MG63 (cell line): ENCODE results near the gene CLCA2. TPM values are rescaled to one million over a fixed set of nuclear protein-coding genes. Genes with fewer than 3 reads are reported as not detected.
A peak's percentile ranks its signal among the peaks of the same experiment; 100 is the strongest.

Experiments
- DNase-seq: peaks from one replicate; pipeline ENCODE4 v3.0.0-alpha.2; 2020
- H3K27me3 ChIP-seq: fragments of 250-450 bp; sonication (Bioruptor Pico); 2 replicates; pipeline ENCODE4 v1.5.1; 2020; ENCODE audit warnings: mild to moderate bottlenecking, moderate library complexity
- H3K36me3 ChIP-seq: fragments of 250-450 bp; sonication (Bioruptor Pico); 2 replicates; pipeline ENCODE4 v1.5.1; 2020; ENCODE audit warnings: mild to moderate bottlenecking, moderate library complexity
- H3K4me3 ChIP-seq: fragments of 250-450 bp; sonication (Bioruptor Pico); 2 replicates; pipeline ENCODE4 v1.5.1; 2020; ENCODE audit warnings: mild to moderate bottlenecking, moderate library complexity
- H3K9me3 ChIP-seq: fragments of 250-450 bp; sonication (Bioruptor Pico); 2 replicates; pipeline ENCODE4 v1.5.1; 2020; ENCODE audit warnings: mild to moderate bottlenecking, moderate library complexity
- total RNA-seq: library from RNA; depleted of rRNA; stranded (reverse); fragments of >200 nt; shearing (Covaris generic); gene quantifications from 2 replicates; pipeline ENCODE4 v1.2.3, GENCODE V29; 2014; ENCODE audit warnings: low replicate concordance

The CLCA2 gene
- total RNA-seq, 1 experiment from 2014 or later = 0.20 TPM

- Histone ChIP-seq H3K27me3 (no peaks in the 10 kb centered on the region), H3K36me3 (no peaks in the 10 kb centered on the region), H3K4me3 (no peak overlapping the region), H3K9me3 (no peaks in the 10 kb centered on the region)
- no peak for DNase-seq
Observed at GRCh38 chr1:86455073-86455472, 31.1 kb downstream of the CLCA2 start.

GRCh38 chr1:86460998-86461397 lies 37.0 kb downstream of the CLCA2 start:
- no peaks in the 10 kb centered on the region for H3K36me3 ChIP-seq
- no peak for DNase-seq
- no peak overlapping the region for H3K4me3 ChIP-seq
- H3K27me3 ChIP-seq = no peaks in the 10 kb centered on the region
- no peaks in the 10 kb centered on the region for H3K9me3 ChIP-seq

GRCh38 chr1:86461482-86461881 lies 37.5 kb downstream of the CLCA2 start:
- Histone ChIP-seq H3K4me3 (no peak overlapping the region), H3K9me3 (no peaks in the 10 kb centered on the region), H3K36me3 (no peaks in the 10 kb centered on the region), H3K27me3 (no peaks in the 10 kb centered on the region)
- DNase-seq = no peak

- no peak overlapping the region for H3K4me3 ChIP-seq
Observed at GRCh38 chr1:86464819-86465218, 40.8 kb downstream of the CLCA2 start.

GRCh38 chr1:86466109-86466844 lies 42.3 kb downstream of the CLCA2 start:
- H3K36me3 ChIP-seq = no peaks in the 10 kb centered on the region
- H3K27me3 ChIP-seq = no peaks in the 10 kb centered on the region
- H3K4me3 ChIP-seq = no peak overlapping the region
- no peak for DNase-seq
- H3K9me3 ChIP-seq = no peaks in the 10 kb centered on the region

More at GRCh38 chr1:86464819-86465218, 40.8 kb downstream of the CLCA2 start:
- no peaks in the 10 kb centered on the region for H3K9me3 ChIP-seq
- no peaks in the 10 kb centered on the region for H3K27me3 ChIP-seq
- DNase-seq = no peak
- no peaks in the 10 kb centered on the region for H3K36me3 ChIP-seq

GRCh38 chr1:86466986-86467385 lies 43.0 kb downstream of the CLCA2 start:
- no peaks in the 10 kb centered on the region for H3K27me3 ChIP-seq
- H3K4me3 ChIP-seq = no peak overlapping the region
- DNase-seq = peak; percentile 5
- H3K9me3 ChIP-seq = no peaks in the 10 kb centered on the region
- no peaks in the 10 kb centered on the region for H3K36me3 ChIP-seq

GRCh38 chr1:86468501-86468977 lies 44.6 kb downstream of the CLCA2 start, which contains the start of gene CLCA1:
Gene CLCA1 (plus strand): TSS chr1:86468927. CDS start chr1:86468972, 45 bp downstream.
- DNase-seq = no peak
- H3K27me3 ChIP-seq = no peaks in the 10 kb centered on the region
- no peaks in the 10 kb centered on the region for H3K36me3 ChIP-seq
- H3K9me3 ChIP-seq = no peaks in the 10 kb centered on the region
- no peak within 1 kb of the TSS for H3K4me3 ChIP-seq

- DNase-seq = no peak
- H3K9me3 ChIP-seq = no peaks in the 10 kb centered on the region
- H3K27me3 ChIP-seq = no peaks in the 10 kb centered on the region
- H3K36me3 ChIP-seq = no peaks in the 10 kb centered on the region
- H3K4me3 ChIP-seq = no peak overlapping the region
Observed at GRCh38 chr1:86470859-86471258, 46.9 kb downstream of the CLCA2 start.

- no peak overlapping the region for H3K4me3 ChIP-seq
- H3K36me3 ChIP-seq = no peaks in the 10 kb centered on the region
- no peak for DNase-seq
- no peaks in the 10 kb centered on the region for H3K27me3 ChIP-seq
- H3K9me3 ChIP-seq = no peaks in the 10 kb centered on the region
Observed at GRCh38 chr1:86471291-86471690, 47.3 kb downstream of the CLCA2 start.

- Histone ChIP-seq H3K27me3 (no peaks in the 10 kb centered on the region), H3K4me3 (no peak overlapping the region), H3K36me3 (no peaks in the 10 kb centered on the region), H3K9me3 (no peaks in the 10 kb centered on the region)
- DNase-seq = no peak
Observed at GRCh38 chr1:86472152-86472551, 48.2 kb downstream of the CLCA2 start.

- Histone ChIP-seq H3K27me3 (no peaks in the 10 kb centered on the region), H3K36me3 (no peaks in the 10 kb centered on the region)
Observed at GRCh38 chr1:86472767-86473166, 48.8 kb downstream of the CLCA2 start.

GRCh38 chr1:86477256-86477655 lies 53.3 kb downstream of the CLCA2 start:
- no peak overlapping the region for H3K4me3 ChIP-seq
- DNase-seq = no peak

More at GRCh38 chr1:86472767-86473166, 48.8 kb downstream of the CLCA2 start:
- no peaks in the 10 kb centered on the region for H3K9me3 ChIP-seq
- no peak overlapping the region for H3K4me3 ChIP-seq
- no peak for DNase-seq

GRCh38 chr1:86477682-86478081 lies 53.7 kb downstream of the CLCA2 start:
- Histone ChIP-seq H3K4me3 (no peak overlapping the region), H3K9me3 (0 out of 2 replicates have a peak, but pooled peaks cover 2% of the 10 kb centered on the region), H3K27me3 (no peaks in the 10 kb centered on the region), H3K36me3 (no peaks in the 10 kb centered on the region)
- no peak for DNase-seq

More at GRCh38 chr1:86477256-86477655, 53.3 kb downstream of the CLCA2 start:
- H3K36me3 ChIP-seq = no peaks in the 10 kb centered on the region
- no peaks in the 10 kb centered on the region for H3K27me3 ChIP-seq
- H3K9me3 ChIP-seq = 0 out of 2 replicates have a peak, but pooled peaks cover 2% of the 10 kb centered on the region

GRCh38 chr1:86478416-86479156 lies 54.6 kb downstream of the CLCA2 start:
- Histone ChIP-seq H3K9me3 (0 out of 2 replicates have a peak, but pooled peaks cover 2% of the 10 kb centered on the region), H3K27me3 (no peaks in the 10 kb centered on the region), H3K36me3 (no peaks in the 10 kb centered on the region), H3K4me3 (no peak overlapping the region)
- no peak for DNase-seq

- Histone ChIP-seq H3K27me3 (no peaks in the 10 kb centered on the region), H3K9me3 (0 out of 2 replicates have a peak, but pooled peaks cover 2% of the 10 kb centered on the region), H3K36me3 (no peaks in the 10 kb centered on the region), H3K4me3 (no peak overlapping the region)
- no peak for DNase-seq
Observed at GRCh38 chr1:86481966-86482365, 58.0 kb downstream of the CLCA2 start.

GRCh38 chr1:86487131-86487810 lies 63.3 kb downstream of the CLCA2 start:
- no peaks in the 10 kb centered on the region for H3K36me3 ChIP-seq
- no peaks in the 10 kb centered on the region for H3K27me3 ChIP-seq
- no peak overlapping the region for H3K4me3 ChIP-seq
- H3K9me3 ChIP-seq = no peaks in the 10 kb centered on the region
- peak; percentile 90 for DNase-seq

GRCh38 chr1:86487811-86488141 lies 63.8 kb downstream of the CLCA2 start:
- Histone ChIP-seq H3K36me3 (no peaks in the 10 kb centered on the region), H3K4me3 (no peak overlapping the region), H3K27me3 (no peaks in the 10 kb centered on the region), H3K9me3 (no peaks in the 10 kb centered on the region)
- DNase-seq = no peak
